ENCODE measurements around the gene SCN10A.

The SCN10A gene

DNA sequence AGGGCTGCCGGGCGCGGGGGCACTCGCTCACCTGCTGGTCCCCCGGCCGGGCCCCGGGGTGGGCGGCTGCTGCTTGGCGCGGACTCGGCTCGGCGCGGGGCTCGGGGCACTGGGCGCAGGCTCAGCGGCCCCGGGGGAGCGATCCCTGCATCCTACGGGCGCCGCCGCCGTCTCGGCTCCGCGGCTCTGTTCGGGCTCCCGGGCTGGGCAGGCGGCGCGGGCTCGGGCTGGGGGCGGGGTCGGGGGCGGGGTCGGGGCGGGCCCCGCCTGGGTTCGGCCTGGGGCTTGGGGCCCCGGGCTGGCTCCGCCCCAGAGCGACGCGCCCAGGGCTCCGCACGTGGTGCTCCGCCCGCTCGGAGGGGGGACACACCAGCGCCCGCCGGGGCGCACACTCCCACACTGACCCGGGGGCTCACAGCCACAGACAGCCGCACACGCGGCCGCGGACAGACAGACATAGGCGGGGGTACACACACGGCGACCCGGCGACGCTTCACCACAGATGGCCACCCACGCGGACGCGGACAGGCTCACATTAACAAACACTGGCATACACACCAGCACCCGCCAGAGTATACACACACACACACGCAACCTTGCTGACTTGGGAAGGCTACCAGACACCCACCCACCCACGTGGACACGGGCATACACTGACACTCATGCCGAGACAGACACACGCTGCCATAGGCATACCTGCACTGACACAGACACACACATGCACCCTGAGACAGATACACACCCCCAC is 166.3 kb downstream of the SCN10A start, which contains the start of gene SCN5A:
TSS of gene SCN5A (minus strand) at position 188 of the 748 bp plus-strand sequence. CDS start 16,380 bp downstream, outside the sequence.
- DNase-seq = peak in 1 of 2 experiments; percentile 49

DNA sequence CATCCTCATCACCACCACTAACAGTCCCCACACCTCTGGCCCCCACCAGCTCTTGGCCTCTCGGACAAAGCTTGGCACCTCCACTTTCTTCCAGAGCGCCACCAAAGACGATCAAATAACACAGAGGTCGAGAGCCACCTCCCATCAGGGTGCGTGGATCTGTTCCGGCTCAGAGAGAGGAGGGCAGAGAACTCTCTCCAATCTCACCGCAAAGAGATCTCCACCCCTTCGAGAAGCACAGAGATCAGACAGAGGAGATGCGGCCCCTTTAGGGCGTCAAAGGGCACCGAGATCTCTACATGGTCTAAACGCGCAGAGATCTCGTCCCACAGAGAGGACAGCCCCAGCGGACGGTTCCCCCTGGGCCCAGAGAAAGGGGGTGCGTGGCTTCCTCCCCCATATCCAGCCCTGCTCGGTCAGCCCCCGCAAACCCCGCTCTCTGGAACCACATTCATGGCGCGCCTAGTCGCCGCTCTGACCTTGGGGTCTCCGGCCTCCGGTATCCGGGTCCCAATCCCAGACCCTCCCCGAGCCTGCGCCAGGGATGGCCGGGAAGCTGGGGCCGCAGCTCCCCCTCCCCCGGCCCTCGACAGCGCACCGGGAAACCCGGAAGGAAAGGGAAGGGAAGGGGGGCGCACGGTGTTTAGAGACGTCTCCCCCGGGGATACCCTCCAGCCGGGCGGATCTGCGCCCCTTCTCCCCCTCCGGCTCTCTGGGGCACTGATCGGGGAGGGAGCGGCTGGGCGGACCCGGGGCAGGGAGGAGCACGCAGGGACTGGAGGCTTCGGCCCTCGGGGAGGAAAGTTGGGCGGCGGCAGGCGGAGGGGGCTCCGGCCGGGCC is 167.1 kb downstream of the SCN10A start:
- no peak for DNase-seq

DNA sequence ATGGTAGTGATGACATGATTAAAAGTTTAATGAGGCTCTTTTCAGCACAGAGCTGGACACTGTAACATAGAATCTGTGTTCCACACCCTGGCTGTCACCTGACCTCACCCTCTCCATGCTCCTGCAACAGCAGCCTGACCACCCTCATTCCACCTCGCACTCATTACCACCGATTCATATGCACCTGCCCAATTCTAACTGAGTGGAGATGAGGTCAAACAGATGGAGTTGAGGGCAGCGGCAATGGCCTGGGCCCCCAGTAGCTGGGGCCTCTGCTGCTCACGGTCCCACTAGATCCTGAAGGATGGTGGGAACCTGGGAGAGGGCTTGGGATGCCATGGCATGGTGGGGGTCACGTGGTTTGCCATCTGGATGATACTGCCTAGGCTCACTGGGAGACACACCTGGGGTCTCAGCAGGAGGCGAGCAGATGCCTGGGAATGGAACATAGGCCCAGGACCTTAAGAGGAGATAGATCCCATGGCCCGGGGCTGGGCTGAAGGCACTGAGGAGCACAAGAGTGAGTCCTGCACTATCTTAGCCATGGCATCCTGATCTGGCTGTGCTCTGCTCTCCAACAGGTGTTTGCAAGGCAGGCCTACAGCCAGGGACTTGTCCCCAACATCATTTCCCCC is 167.9 kb downstream of the SCN10A start:
- DNase-seq = no peak

DNA sequence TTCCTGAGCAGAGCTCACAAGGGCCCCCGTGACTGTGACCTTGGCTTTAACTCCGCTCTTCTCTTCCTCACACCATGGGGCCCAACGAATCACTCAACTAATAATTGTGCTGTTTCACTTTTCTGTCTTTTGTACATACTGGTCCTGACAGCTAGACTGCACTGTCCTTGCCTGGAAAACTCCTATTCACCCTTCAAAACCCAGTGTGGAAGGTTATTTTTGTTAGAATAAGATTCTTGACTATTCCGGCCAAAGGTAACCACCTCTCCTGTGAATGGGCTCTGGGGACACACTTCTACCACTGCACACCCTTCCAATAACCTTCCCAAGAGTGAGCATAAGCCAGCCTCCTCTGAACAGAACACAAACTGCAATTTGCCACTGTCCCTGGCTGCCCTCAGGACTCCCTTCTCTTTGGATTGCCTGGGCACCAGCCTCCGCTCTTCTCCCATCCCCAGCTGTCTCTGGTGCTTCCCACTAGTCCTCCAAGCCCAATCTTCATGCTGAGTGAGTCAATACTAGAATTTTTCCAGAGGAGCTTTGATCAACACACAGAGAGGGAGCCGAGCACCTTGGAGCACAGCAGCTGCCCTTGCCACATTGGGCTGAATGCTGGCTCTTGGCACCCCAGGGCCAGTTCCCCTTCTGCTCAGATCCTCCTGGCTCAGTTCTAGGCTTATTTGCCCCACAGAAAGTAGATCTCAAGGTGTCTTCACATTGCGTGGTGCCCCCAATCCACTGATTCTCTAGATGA is 168.6 kb downstream of the SCN10A start:
- no peak for DNase-seq
